ENCODE data around the gene CX3CL1. TPM values are rescaled to one million over a fixed set of nuclear protein-coding genes. Genes with fewer than 3 reads are reported as not detected.
"Not testable (repeated sequence)": the region's sequence is repeated elsewhere in the genome, so short reads cannot be mapped to it uniquely, and the experiment has no call there.

The CX3CL1 gene
- total and polyA plus RNA-seq, 10 of the 15 experiments (the other 5 are each of a cell fraction or from before 2014, with no cell fraction given): 0.03 to 1.2 (median 0.46) TPM

DNA sequence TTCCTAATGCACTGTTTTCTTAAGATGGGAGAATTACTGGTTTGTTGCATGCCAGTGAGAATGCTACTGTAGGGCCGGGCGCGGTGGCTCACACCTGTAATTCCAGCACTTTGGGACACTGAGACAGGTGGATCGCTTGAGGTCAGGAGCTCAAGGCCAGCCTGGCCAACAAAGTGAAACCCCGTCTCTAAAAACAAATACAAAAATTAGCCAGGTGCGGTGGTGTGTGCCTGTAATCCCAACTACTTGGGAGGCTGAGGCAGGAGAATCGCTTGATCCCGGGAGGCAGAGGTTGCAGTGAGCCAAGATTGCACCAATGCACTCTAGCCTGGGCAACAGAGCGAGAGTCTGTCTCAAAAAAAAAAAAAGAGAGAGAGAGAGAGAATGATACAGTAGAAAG is 29.7 kb upstream of the CX3CL1 start:
- intact Hi-C loops (cut with micrococcal nuclease; ENCODE audit: unreplicated experiment): loop anchor here (10.0 kb wide), 1 partner anchor 262 kb away; no protein-coding TSS in a partner anchor
- in situ Hi-C loops (cut with MboI); H3K79me2 ChIP-seq (ENCODE audit: control insufficient read depth, insufficient read depth, low read length); FAIRE-seq; DNase-seq (ENCODE audit: low read depth, low spot score); H3K27ac ChIP-seq (ENCODE audit: control insufficient read depth, insufficient read depth); H3K27me3 ChIP-seq (replicated peaks in 1 of 2; ENCODE audit: control insufficient read depth in 2 of 2, insufficient read depth in 2 of 2, low read length in 1 of 2); H4K20me1 ChIP-seq (ENCODE audit: control insufficient read depth, insufficient read depth); ATAC-seq; H3K4me2 ChIP-seq (ENCODE audit: control insufficient read depth, insufficient read depth); H2AFZ ChIP-seq (ENCODE audit: control insufficient read depth, low read depth, low read length); BruUV-seq (replicated peaks); H3K9ac ChIP-seq (ENCODE audit: control insufficient read depth, insufficient read depth, low read length); H3K9me3 ChIP-seq (replicated peaks; ENCODE audit: control insufficient read depth, insufficient read depth, low read length); H3K4me3 ChIP-seq; H3K36me3 ChIP-seq (ENCODE audit: control insufficient read depth in 2 of 2, insufficient read depth in 2 of 2, low read length in 1 of 2): not testable (repeated sequence)
- RAD21 ChIA-PET (ENCODE audit: unreplicated experiment): interaction anchor here (6.8 kb wide), 1 partner anchor 75 kb away, joined by 50 read pairs; no protein-coding TSS in a partner anchor
- POLR2A ChIA-PET: interaction anchor here (0.5 to 3.4 kb wide), 8 partner anchors 9 to 270 kb away, joined by 3 to 15 read pairs (median 5); no protein-coding TSS in a partner anchor
- CTCF ChIA-PET: interaction anchor here (8.8 to 10.7 kb wide), 2 partner anchors 40 to 75 kb away, joined by 63 to 95 read pairs; no protein-coding TSS in a partner anchor
- SMC1A ChIA-PET (ENCODE audit: uncharacterized antibody, unreplicated experiment): interaction anchor here (0.6 to 5.5 kb wide), 11 partner anchors 10 to 75 kb away, joined by 3 to 70 read pairs (median 5); partner anchors contain the start of genes CCL22 and CX3CL1
- 100% methylated on average over 8 of the region's 9 CpGs for WGBS (ENCODE audit: insufficient coverage, insufficient replicate concordance, low lambda C conversion rate, missing lambda C conversion rate)
- H3K4me1 ChIP-seq (ENCODE audit: control insufficient read depth, insufficient read depth, low read length): peaks cover 44% of the 10 kb centered on the region

DNA sequence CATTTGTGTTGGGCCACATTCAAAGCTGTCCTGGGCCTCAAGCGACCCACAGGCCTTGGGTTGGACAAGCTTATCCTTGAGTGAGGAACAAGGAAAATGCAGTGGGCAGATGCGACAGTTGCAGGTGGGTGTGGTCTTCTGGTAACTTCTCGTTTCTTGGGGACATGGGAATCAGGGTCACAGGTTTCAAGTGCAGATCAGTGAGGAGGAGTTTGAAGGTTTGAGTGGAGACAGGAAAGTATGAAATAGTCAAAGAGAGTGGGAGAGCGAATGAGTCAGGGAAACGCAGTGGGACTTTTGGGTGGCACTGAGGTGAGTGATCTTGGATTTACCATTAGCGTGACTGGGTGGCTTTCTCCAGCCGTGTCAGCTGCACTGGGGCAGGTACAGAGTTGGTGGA is 29.1 kb upstream of the CX3CL1 start:
- no TSS peak for BruUV-seq (replicated peaks)
- H3K9ac ChIP-seq (ENCODE audit: control insufficient read depth, insufficient read depth, low read length): no peak overlapping the region
- no peak overlapping the region for H3K4me2 ChIP-seq (ENCODE audit: control insufficient read depth, insufficient read depth)
- no peaks in the 10 kb centered on the region for H3K79me2 ChIP-seq (ENCODE audit: control insufficient read depth, insufficient read depth, low read length)
- 91% methylated on average over 7 of the region's 7 CpGs for WGBS (ENCODE audit: insufficient coverage, insufficient replicate concordance, low lambda C conversion rate, missing lambda C conversion rate)
- H3K4me1 ChIP-seq (ENCODE audit: control insufficient read depth, insufficient read depth, low read length): peaks cover 47% of the 10 kb centered on the region
- intact Hi-C loops (cut with micrococcal nuclease; ENCODE audit: unreplicated experiment): loop anchor here (10.0 kb wide), 1 partner anchor 262 kb away; no protein-coding TSS in a partner anchor
- H3K4me3 ChIP-seq: no peak overlapping the region
- in situ Hi-C loops (cut with MboI): no loop called here
- POLR2A ChIA-PET: interaction anchor here (0.6 to 3.4 kb wide), 9 partner anchors 9 to 269 kb away, joined by 3 to 15 read pairs (median 4); no protein-coding TSS in a partner anchor
- no peak for ATAC-seq
- no peak for FAIRE-seq
- RAD21 ChIA-PET (ENCODE audit: unreplicated experiment): interaction anchor here (0.8 to 6.8 kb wide), 5 partner anchors 18 to 74 kb away, joined by 3 to 50 read pairs (median 4); no protein-coding TSS in a partner anchor
- H3K27me3 ChIP-seq (replicated peaks in 1 of 2; ENCODE audit: control insufficient read depth in 2 of 2, insufficient read depth in 2 of 2, low read length in 1 of 2): no peaks in the 10 kb centered on the region
- SMC1A ChIA-PET (ENCODE audit: uncharacterized antibody, unreplicated experiment): interaction anchor here (0.6 to 5.5 kb wide), 11 partner anchors 9 to 75 kb away, joined by 3 to 32 read pairs (median 5); partner anchors contain the start of genes CCL22 and CX3CL1
- H3K36me3 ChIP-seq (ENCODE audit: control insufficient read depth in 2 of 2, insufficient read depth in 2 of 2, low read length in 1 of 2): no peaks in the 10 kb centered on the region
- CTCF ChIA-PET: interaction anchor here (1.2 to 10.7 kb wide), 4 partner anchors 34 to 177 kb away, joined by 4 to 95 read pairs (median 37); no protein-coding TSS in a partner anchor
- no peak overlapping the region for H3K27ac ChIP-seq (ENCODE audit: control insufficient read depth, insufficient read depth)
- no peak for DNase-seq (ENCODE audit: low read depth, low spot score)
- no peaks in the 10 kb centered on the region for H4K20me1 ChIP-seq (ENCODE audit: control insufficient read depth, insufficient read depth)
- H2AFZ ChIP-seq (ENCODE audit: control insufficient read depth, low read depth, low read length): no peak overlapping the region
- H3K9me3 ChIP-seq (replicated peaks; ENCODE audit: control insufficient read depth, insufficient read depth, low read length): peaks cover 2% of the 10 kb centered on the region; the same call in 1 of the 3 replicates
- TF ChIP-seq, protein P1, sequence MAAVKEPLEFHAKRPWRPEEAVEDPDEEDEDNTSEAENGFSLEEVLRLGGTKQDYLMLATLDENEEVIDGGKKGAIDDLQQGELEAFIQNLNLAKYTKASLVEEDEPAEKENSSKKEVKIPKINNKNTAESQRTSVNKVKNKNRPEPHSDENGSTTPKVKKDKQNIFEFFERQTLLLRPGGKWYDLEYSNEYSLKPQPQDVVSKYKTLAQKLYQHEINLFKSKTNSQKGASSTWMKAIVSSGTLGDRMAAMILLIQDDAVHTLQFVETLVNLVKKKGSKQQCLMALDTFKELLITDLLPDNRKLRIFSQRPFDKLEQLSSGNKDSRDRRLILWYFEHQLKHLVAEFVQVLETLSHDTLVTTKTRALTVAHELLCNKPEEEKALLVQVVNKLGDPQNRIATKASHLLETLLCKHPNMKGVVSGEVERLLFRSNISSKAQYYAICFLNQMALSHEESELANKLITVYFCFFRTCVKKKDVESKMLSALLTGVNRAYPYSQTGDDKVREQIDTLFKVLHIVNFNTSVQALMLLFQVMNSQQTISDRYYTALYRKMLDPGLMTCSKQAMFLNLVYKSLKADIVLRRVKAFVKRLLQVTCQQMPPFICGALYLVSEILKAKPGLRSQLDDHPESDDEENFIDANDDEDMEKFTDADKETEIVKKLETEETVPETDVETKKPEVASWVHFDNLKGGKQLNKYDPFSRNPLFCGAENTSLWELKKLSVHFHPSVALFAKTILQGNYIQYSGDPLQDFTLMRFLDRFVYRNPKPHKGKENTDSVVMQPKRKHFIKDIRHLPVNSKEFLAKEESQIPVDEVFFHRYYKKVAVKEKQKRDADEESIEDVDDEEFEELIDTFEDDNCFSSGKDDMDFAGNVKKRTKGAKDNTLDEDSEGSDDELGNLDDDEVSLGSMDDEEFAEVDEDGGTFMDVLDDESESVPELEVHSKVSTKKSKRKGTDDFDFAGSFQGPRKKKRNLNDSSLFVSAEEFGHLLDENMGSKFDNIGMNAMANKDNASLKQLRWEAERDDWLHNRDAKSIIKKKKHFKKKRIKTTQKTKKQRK (IDR thresholded peaks at IDR 0.05; ENCODE audit: low read depth, low read length): no peak
- TF ChIP-seq, protein P2, sequence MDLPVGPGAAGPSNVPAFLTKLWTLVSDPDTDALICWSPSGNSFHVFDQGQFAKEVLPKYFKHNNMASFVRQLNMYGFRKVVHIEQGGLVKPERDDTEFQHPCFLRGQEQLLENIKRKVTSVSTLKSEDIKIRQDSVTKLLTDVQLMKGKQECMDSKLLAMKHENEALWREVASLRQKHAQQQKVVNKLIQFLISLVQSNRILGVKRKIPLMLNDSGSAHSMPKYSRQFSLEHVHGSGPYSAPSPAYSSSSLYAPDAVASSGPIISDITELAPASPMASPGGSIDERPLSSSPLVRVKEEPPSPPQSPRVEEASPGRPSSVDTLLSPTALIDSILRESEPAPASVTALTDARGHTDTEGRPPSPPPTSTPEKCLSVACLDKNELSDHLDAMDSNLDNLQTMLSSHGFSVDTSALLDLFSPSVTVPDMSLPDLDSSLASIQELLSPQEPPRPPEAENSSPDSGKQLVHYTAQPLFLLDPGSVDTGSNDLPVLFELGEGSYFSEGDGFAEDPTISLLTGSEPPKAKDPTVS (IDR thresholded peaks at IDR 0.05; ENCODE audit: low read depth, low read length): no peak
- TF ChIP-seq ZZZ3 (IDR thresholded peaks at IDR 0.05; ENCODE audit: control insufficient read depth, insufficient read length, low read depth): no peak
- TF ChIP-seq BMI1 (IDR thresholded peaks at IDR 0.05; ENCODE audit: borderline replicate concordance): no peak
- no peak for TF ChIP-seq MTA2 (IDR thresholded peaks at IDR 0.05; ENCODE audit: low read depth)
- TF ChIP-seq STAT3 (IDR thresholded peaks at IDR 0.05; ENCODE audit: low read depth, low read length): no peak
- TF ChIP-seq ELK1 (IDR thresholded peaks at IDR 0.05; ENCODE audit: low read depth, low read length): no peak
- TF ChIP-seq IRF4 (IDR thresholded peaks at IDR 0.05; ENCODE audit: low read depth, low read length): no peak
